T-helper 2 cell treated with Interferon-gamma antibody and Interleukin-4, amounts not matched to agents 100 ng/mL and 5 ng/mL, for 36 hours (primary cell): ENCODE measurements around the gene WWOX. TPM values are rescaled to one million over a fixed set of nuclear protein-coding genes. Genes with fewer than 3 reads are reported as not detected.

ENCODE experiments used
- intact Hi-C: fragments of 100-400 bp; cut with micrococcal nuclease; formaldehyde crosslinking; loops from one replicate; pipeline ENCODE4 v1.15.1; 2023
- total RNA-seq: library from RNA; stranded (reverse); gene quantifications from 2 replicates; pipeline ENCODE4 v1.2.3, GENCODE V29; 2022

WWOX gene
- total RNA-seq, 1 donor from 2014 or later, result 26.3 TPM

DNA sequence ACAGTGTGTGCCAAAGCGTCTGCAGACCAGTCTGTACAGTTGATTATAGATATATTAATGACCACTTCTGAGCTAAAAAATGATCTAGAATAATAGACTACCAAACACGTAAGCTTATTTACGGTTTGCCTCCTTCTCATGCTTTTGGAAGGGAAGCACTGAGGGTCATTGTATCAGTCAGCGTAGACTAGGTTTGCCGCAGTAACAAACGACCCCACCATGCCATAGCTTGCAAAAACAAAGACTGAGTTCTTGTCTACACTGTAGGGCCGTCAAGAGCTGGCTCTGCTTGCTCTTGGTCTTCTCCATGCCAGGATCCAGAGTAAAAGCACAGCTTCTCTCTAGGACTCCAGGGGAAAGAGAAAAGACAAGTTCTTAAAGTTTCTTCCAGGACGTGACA, 820.4 kb downstream of the WWOX start:
- intact Hi-C loops, result no loop called here

DNA sequence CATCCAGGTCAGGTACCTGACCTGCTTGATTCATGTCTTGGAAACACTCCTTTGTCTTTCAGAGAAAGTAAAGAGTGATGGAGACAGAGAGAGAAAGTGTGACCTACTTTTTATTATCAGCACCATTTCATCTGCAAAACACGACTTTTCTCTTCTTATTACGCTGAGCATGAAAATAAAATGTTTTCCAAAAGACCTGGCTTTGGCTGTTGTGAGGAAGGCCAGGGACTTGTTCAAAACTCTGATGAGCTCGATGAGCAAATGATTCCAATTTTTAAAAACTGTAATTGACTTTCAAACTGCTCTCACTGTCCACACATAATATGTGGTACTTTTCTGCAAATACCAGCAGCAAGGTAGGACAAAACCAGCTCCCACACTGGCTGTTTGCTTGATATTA, 821.2 kb downstream of the WWOX start:
- intact Hi-C loops, result no loop called here

DNA sequence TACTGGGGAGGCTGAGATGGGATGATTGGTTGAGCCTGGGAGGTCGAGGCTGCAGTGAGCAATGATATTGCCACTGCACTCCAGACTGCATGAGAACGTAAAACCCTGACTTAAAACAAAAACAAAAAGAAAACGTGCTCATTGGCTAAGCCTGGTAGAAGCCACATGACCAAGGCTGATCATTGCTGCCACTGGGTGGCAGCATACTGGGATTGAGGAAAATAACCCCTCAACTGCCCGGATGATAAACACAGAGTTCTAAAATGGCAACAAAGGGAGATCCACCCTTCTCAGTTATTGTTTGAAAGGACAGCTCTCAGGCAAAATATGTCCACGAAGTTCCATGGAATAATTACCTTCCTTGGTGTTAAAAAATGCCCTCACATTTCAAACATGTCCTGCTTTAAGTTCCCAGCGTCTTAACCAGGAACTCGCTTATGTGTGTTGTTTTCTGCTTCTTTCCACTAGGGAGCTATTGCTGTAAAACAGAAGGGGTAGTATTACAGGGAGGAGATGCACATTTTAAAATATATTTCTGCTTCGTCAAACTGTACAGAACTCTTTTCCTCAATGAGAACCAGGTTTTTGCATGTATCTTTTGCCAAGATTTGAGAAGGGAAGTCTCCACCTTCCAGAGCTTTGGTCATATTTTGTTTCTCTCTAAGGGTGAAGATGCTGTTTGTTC, 825.8 kb downstream of the WWOX start:
- intact Hi-C loops, result loop anchor here (1.0 kb wide), 1 partner anchor 677 kb away; no protein-coding TSS in a partner anchor

DNA sequence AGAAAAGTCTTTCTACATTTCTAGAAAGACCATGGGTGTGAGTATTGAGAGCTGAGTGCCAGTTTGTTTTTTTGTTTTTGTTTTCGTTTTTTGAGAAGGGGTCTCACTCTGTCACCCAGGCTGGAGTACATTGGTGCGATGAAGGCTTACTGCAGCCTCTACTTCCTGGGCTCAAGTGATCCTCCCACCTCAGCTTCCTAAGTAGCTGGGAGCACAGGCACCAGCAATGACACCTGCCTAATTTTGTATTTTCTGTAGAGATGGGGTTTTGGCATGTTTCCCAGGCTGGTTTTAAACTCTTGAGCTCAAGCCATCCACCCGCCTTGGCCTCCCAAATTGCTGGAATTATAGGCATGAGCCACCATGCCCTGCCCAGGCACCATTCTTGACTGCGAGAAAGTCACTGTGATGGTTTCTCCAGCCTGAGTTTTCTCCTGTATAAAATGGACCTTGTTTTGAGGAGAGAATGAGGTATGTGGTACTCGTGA, 827.3 kb downstream of the WWOX start:
- intact Hi-C loops, result no loop called here

DNA sequence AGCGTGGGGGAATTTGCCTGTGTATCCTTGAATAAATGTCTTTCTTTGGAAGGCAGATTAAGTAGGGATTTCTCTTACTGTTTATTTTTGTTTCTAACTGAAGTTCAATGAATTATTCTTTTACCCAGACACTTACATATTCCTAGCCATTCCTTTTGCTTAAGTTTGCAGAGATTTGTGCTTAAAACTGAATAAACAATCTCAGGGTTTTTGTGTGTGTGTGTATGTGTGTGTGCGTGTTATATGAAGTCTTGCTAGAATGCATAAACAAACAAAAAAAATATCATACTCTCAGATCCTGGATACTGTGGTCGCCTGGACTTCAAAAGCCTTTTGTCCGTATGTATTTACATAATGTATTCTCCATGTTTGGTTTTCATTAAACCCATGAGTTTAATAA, 828.3 kb downstream of the WWOX start:
- intact Hi-C loops, result no loop called here

DNA sequence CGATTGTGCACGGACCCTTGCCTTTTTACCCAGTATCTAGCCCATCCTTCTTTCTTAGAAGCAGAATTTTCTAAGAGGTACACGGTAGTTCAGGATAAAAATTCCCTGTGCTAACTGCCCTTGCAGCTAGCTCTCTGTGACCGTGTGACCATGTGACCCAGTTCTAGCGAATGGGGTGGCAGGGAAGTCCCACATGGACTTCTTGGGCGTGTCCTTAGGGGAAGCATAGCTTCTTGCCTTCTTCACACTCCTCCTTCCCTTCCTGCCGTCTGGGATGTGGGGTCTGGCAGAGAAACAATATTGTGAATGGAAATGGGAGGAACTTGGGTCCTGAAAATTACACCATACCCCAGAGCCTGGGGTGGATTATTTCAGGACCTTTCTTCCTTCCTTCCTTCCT, 830.4 kb downstream of the WWOX start:
- intact Hi-C loops, result no loop called here

DNA sequence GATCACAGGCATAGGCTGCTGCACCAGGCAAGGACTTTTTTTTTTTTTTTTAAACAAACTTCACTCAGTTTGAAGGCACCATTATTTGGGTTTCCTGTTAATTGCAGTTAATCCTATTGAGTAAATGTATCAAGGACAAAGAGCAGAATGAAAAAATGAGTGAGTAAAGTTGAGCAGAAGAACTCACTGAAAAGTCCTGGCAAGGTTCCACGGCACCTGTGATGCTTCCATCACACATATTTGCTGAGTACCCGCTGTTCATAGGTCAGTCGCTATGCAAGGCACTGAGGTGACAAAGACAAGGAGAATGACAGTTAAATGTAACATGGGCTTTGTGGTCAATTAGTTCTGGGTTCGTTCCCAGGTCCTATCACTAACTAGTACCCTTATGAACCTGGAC, 831.1 kb downstream of the WWOX start:
- intact Hi-C loops, result no loop called here

DNA sequence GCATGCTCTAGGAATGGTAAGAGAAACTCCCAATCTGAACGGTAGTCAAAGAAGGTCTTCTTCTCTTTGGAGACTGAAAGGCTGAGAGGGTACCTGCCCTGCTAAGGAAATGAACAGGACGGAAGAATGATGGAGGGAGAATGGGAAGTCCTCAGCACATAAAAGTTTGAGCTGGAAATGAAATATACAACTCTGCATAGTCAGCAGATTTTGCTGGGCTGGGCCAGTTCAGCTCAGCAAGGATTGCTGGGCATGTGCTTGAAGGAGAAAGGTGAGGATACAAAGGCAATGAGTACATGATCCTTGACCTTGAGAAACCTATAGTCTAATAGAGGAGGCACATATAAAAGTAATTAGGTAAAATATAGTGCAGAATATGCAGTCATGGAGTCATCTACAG, 831.8 kb downstream of the WWOX start:
- intact Hi-C loops, result no loop called here

DNA sequence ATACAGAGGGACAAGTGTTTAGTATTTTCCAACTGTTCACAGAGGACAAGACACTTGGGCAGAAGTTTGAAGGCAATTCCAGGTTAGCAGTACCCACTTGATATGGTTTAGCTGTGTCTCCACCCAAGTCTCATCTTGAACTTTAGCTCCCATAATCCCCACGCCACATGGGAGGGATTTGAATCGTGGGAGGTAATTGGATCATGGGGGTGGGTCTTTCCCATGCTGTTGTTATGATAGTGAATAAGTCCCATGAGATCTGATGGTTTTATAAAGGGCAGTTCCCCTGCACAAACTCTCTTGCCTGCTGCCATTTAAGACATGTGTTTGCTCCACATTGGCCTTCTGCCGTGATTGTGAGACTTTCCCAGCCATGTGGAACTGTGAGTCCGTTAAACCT, 832.2 kb downstream of the WWOX start:
- intact Hi-C loops, result no loop called here

DNA sequence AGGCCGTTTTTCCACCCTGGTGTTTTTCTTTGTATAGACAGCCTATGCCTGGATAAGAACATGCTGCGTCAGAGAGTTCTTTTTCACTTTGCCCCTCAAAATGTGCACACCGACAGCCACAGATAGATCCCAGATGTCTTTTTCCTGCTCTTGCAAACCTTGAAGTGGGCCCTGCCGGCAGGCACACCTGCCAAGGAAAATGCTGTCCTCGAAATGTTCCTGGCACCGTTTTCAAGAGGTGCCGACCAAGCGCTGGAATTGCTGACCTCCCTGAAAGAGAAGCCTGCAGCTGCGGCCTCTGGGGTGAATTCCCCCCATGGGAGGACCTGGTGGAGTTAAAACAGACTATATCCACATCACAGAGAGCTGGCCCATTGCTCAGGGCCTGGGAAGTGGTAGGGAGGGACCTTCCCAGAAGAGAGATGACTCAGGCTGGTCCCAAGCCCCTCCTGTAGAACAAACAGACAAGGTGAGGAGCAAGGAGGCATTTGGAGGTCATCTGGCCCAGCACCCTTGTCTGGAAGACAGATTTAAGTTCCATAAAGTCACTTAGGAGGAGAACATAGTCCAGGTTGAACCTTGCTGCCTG, 833.0 kb downstream of the WWOX start:
- intact Hi-C loops, result no loop called here

DNA sequence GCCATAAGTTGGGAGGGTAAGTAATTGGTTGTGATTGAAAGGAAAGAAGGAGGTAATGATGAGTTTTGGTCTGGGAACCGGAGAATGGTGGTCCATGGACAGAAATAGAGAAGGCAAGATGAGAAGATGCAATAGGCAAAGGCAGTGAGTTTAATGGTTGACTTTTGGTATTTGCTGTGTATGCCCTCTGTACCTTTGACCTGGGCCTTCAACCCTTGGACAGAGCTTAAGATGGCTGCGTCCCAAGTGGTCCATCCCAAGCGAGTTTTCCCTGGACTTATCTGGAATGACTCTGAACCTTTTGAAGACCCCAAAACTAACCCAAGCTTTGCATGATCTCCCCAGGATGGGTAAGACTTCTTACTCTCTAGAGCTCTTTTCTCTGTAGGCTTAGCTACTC, 836.6 kb downstream of the WWOX start:
- intact Hi-C loops, result no loop called here

DNA sequence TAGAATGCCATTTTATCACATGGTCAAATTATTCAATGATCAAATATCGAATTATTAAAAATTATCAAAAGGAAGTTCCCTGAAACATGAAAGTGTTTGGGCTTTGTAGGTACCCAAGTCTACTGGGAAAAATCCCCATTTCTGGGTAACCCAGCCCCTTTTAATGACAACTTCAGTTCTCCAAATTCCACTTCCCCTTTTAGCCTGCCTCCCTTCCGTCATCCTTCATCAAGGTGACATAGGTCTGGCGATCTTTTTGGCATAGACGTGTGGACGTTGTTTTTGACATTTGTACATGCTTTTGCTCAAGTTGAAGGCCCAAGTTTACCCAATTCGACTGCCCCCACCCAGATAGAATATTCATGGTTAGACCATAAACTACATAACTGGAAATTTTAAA, 840.1 kb downstream of the WWOX start:
- intact Hi-C loops, result no loop called here

DNA sequence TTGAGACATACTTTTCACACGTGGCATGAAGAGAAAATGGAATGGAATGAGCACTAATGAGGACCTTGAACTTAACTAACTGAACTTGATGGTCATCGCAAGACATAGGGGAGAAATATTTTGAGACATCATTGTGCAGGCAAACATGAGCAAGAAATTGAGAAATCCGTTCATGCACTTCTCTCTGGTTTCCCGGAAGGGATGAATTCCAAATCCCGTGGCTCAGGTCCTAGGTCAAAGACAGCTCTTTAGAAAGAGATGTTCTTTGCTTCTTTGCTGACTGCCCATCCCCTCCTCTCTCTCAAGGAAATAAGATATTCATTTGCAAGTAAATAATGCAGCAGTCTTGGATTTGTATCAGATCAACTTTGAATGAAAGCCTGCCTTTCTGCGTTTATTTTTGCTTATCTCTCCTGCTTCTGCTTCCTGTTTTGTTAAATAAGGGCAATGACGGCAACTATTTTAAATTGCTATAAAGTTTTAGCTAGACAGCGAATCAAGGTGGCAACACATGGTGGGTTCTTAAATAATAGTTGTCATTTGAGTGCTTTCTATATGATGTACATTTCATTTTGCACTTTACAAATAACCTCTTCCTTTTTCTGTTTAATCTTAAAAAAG, 843.3 kb downstream of the WWOX start:
- intact Hi-C loops, result no loop called here

DNA sequence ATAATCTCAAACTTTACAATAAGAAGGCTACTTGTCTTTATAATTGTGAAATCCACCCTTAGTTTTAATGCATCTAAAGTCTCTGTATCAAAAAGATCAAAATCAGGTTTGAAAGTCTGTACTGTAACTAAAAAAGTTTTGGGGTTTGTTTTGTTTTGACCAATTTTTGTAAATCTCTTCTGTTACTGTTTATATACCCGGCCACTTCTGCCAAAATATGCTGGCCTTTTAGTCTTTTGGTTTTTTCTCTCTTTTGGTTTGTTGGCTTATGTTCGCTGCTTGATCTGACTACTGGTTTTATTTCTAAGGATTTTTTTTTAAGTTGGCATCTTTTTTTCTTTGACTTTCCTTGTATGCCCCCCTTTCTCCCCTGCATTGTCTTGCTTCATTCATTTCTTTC, 845.9 kb downstream of the WWOX start:
- intact Hi-C loops, result no loop called here

DNA sequence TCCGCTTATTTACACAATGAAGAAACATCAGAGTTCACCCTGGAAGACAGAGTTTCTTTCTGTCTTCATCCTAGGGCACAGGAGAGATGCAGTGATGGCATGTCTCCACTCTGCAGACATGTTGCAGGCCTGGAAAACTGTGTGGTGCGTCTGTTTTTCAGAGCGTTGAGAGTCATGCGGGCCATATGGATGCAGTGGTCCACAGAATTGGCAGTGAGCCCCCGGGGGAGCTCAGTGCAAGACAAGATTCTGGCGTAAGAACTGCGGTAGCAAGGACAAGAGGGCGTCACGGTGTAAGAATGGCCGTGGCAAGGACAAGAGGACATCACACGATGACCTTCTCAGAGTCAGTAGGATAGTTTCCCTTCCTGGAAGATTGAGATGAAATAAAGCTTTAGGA, 847.1 kb downstream of the WWOX start:
- intact Hi-C loops, result no loop called here

DNA sequence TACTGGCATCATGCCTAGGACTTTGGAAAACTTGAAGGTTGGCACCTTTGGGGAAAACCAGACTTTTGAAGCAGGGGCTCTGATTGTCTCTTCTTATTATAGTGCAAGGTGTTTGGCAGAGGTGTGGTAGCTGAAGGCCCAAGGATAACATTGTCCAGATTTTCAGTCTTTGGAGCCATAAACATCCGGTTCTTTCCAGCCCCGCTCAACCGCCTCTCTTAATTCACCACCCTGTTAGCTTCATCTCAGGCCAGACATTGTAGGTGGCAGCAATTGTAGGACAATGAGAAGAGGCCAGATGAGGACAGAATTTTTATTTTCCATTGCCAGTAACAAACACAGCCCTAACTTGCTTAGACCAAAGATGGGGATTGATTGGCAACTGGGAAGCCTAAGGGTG, 851.3 kb downstream of the WWOX start:
- intact Hi-C loops, result no loop called here

DNA sequence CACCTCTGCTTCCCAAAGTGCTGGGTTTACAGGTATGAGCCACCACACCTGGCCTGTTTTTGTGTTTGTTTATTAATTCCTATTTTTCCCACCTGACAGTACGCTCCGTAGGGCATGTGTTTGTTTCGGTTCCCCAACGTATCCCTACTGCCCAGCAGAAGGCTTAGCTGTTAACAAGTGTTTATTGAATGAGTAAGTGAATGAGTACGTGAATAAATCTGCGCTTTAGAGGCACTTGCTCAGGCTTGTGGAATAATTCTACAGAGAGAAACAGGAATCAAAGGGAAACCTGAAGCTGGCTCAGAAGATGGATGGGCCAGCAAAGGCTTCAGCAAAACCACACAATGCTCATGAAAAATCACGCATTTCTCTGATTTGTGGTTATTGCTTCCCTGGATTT, 853.2 kb downstream of the WWOX start:
- intact Hi-C loops, result no loop called here

DNA sequence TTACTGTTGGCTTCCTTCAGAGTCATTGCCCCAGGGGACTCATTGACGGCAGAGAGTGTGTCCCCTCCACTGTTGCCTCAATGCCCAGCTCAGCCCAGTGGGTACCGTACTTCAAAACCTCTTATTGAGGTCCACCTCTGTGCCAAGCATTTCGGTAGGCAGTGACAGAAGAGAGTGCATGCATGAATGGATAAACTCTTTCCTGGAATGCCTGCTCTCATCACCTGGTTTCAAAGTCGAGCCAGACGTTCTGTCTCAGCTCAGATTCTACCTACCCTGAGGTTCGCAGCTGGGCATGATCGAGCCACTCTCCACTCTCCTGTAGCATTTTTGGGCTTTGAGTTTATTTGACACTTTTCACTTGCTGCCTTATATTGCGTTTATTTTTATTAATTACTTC, 854.1 kb downstream of the WWOX start:
- intact Hi-C loops, result no loop called here

DNA sequence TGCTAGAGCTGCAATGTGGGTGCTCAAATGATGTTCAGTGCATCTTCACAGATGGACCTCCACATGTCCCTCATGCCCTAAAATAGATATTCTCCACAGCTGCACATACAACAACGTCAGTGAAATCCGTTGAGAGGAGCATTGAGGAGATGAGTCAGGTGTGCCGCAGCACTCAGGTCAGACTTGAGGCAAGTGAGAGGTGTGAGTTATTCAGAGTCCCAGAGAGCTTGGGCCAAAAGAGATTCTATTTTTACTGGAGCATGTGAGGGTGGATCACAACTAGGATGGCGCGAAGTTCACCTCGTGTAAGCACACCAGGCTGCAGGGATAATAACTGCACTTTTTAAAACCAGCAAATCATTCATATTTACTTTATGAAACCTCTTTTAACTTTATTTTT, 855.8 kb downstream of the WWOX start:
- intact Hi-C loops, result no loop called here

DNA sequence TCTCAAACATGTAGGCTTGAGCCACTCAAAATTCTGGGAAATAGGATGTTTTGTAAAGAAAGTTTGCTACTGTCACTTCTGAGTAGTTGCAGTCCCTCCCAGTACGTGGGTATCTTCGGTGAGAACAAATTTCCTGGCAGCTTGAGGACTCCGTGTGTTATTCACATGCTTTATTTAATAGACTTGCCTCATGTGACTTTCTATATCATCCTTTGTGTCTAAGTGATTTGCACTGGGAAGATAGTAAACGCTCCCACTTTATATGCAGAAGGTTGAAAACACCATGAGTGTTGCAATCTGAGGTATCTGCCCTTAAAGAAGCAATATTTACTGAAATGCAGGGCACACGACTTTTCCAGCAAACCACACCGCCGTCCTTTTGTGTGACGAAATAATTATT, 857.4 kb downstream of the WWOX start:
- intact Hi-C loops, result no loop called here

DNA sequence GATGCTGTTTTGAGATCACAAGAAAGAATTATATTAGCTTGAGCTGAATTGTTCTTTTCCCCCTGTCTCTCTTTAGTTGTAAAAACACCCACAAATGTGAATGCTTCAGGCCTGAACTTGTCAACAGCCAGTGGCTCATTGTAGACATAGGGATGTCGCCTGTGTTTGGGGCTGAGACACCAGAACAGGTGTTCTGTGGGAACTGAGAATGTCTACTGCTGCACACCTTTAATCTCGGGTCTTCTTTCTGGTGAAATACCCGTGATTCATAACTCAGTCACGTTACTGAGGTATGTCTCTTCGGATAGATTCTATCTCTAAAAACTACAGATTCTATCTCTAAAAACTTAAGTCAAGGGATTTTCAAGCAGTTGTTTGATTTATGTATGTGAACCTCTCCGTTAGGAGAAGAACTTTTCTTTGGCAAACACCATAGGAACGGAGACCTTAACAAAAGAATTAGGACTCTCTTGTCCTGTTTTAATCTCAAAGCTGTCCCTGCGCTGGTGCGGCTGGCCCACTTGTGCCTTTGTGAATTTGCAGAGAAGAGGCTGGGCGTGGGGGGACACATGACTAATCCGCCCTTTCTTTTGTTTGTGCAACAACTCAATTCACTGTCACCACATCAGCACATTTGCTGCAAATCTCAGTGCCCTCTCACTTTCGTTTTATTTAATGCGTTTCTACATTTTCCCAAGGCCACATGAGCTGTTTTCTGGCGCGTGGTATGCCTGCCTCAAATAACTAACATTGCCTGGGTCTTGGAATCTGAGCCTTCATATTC, 858.1 kb downstream of the WWOX start:
- intact Hi-C loops, result no loop called here

DNA sequence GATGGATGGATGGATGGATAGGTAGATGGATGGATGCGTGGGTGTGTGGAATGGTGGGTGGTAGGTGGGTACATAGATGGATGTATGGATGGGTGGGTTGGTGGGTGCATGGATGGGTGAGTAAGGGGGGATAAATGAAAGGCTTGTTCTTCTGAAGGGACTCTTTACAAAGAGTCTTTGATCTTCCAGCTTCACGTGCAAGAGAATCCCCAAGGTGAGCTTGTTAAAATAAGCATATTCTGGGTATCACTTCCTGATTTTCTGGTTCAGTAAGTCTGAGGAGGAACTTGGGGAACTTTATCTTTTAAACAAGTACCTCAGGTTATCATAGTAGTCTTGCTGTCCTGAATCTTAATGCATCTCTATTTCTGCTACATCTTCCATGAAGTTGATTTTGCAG, 862.0 kb downstream of the WWOX start:
- intact Hi-C loops, result no loop called here
